Measurements from ENCODE around the gene KLF9.

KLF9 gene

DNA sequence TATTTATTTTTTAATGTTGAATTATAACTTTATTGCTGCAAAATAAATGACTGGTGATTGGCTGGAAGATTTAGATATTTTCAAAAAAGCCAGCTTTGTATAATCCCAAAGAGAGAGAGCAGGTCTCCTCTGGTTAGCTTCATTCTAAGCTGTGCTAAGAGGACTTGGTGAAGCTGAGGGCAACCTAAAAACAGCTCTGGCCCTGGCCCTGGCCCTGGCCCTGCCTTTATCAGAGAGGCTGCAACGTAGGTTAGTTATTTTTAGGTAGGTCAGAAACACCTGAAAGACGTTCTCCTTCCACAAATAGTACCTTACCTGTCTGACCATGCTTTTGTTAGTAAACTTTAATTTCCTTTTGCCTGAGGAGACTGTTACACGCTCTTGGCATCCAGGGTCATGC is 58.7 kb downstream of the KLF9 start:
- no peak for DNase-seq (ENCODE audit: low read depth)

DNA sequence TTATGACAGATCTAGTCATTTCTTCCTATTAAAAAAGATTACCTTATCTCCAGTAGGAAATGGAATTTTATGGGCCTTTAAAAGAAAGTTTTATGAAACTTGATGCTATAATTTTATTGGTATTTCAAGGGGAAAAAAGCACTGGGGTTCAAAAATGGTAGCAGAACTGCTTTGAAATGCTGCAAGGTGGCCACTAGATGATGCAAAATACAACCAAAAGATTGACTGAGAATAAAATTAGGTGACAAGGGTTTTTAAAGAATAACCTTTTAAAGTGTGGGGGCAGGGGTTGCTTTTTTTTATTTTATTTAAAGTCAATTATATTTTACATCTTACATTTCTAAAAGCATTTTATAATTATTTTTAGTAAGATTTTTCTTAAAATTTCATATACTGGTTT is 61.7 kb downstream of the KLF9 start:
- DNase-seq (ENCODE audit: low read depth): no peak

DNA sequence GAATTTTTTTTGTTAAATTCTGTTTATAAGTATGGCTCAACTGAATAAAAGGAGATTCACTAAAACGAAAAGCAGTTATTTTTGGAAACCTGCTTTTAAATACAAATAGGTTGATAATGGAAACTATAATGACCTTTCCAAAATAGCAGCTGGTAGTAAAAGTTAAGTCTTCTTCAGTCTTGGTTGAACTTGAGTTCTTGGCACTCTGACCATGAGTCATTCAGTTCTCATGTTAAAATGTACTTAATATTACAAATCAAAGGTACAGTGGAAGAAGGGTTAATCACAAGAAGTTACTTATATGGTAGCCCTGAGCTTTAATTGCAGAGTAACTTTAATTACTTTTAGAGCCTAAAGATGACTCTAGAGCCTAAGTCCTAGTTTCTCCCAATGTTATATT is 62.1 kb downstream of the KLF9 start:
- no peak for DNase-seq (ENCODE audit: low read depth)

DNA sequence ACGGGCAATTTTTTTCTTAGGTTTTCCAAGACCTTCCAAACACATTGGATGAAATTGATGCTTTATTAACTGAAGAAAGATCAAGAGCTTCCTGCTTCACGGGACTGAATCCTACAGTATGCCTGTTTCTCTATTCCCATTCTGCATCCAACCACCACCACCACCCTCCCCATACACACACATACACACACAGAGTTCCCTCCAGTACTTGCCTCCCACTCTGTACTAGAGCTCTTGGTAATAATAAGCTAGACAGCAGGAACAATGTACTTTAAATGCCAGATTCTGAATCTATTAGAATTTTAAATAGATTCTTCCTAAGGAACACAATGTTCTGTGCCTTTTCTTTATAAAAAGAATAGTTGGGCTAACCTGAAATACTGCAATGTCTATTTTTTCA is 67.4 kb downstream of the KLF9 start:
- no peak for DNase-seq (ENCODE audit: low read depth)

DNA sequence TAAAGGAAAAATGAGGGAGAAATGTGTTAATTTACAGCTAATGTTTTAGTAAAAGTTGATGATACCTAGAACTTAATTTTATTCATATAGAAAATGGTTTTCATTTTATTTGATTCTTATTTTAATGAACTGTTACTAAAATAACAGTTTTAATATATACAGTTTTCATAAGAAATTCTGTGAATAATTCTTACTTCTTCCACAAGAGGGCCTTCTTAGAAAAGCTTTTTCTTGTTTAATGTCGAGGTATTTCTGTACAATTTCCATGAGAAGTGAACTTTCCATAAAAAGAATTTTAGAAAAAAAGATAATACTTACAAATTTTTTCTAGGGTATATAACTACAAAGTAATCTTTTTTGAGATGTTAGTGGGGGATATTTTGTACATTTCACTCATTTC is 73.9 kb downstream of the KLF9 start:
- DNase-seq (ENCODE audit: low read depth): no peak
